GM23338 (cell line): ENCODE measurements around the gene ZNF331. TPM values are rescaled to one million over a fixed set of nuclear protein-coding genes. Genes with fewer than 3 reads are reported as not detected.
A peak's percentile ranks its signal among the peaks of the same experiment; 100 is the strongest.

Experiments
- ATAC-seq: fragments of 200-7000 bp; cut with Tn5 transposase; 3 replicates; pipeline ENCODE4 v1.9.1; 2020
- DNase-seq: peaks from one replicate; pipeline ENCODE4 v3.0.0-alpha.2; 2015; ENCODE audit warnings: low spot score
- H2AFZ ChIP-seq: fragments of 200-600 bp; sonication (generic); 2 replicates; pipeline ENCODE4 v1.8.0; 2016; ENCODE audit warnings: antibody characterized with exemption, mild to moderate bottlenecking, moderate library complexity
- H3F3A ChIP-seq: fragments of 200-600 bp; sonication (generic); replicated peaks from 2 replicates; pipeline ENCODE4 v1.8.0; 2017; ENCODE audit warnings: antibody characterized with exemption, mixed run types, low read depth
- H3K27ac ChIP-seq: fragments of 200-600 bp; sonication (generic); 2 replicates; pipeline ENCODE4 v1.6.1; 2016; ENCODE audit warnings: low read depth
- H3K27me3 ChIP-seq: fragments of 200-600 bp; sonication (generic); 2 replicates; pipeline ENCODE4 v1.8.0; 2016; ENCODE audit warnings: mild to moderate bottlenecking, mixed run types, moderate library complexity; ENCODE audit not compliant: insufficient read depth
- H3K36me3 ChIP-seq: fragments of 200-600 bp; sonication (generic); 2 replicates; pipeline ENCODE4 v1.8.0; 2016; ENCODE audit warnings: mild to moderate bottlenecking; ENCODE audit not compliant: insufficient read depth
- H3K4me1 ChIP-seq: fragments of 200-600 bp; sonication (generic); 2 replicates; pipeline ENCODE4 v1.8.0; 2016; ENCODE audit warnings: mild to moderate bottlenecking, moderate library complexity; ENCODE audit not compliant: insufficient read depth
- H3K4me2 ChIP-seq: fragments of 200-600 bp; sonication (generic); 2 replicates; pipeline ENCODE4 v1.7.1; 2017; ENCODE audit warnings: mixed run types
- H3K4me3 ChIP-seq: fragments of 200-600 bp; sonication (generic); 2 replicates; pipeline ENCODE4 v1.6.1; 2016; ENCODE audit warnings: mixed run types
- H3K79me2 ChIP-seq: fragments of 200-600 bp; sonication (generic); replicated peaks from 2 replicates; pipeline ENCODE4 v1.8.0; 2017; ENCODE audit warnings: mild to moderate bottlenecking; ENCODE audit not compliant: insufficient read depth
- H3K9me2 ChIP-seq: fragments of 200-600 bp; sonication (generic); 2 replicates; pipeline ENCODE4 v1.8.0; 2017; ENCODE audit not compliant: insufficient read depth
- H4K20me1 ChIP-seq: fragments of 200-600 bp; sonication (generic); replicated peaks from 2 replicates; pipeline ENCODE4 v1.8.0; 2017; ENCODE audit warnings: mild to moderate bottlenecking; ENCODE audit not compliant: insufficient read depth
- H3K27ac Mint-ChIP-seq: 2 replicates; pipeline ENCODE4 v1.8.0; 2020; ENCODE audit warnings: inconsistent platforms, mild to moderate bottlenecking, moderate library complexity, mixed read lengths
- H3K27me3 Mint-ChIP-seq: 3 replicates; pipeline ENCODE4 v1.8.0; 2022; ENCODE audit warnings: low read depth, mild to moderate bottlenecking, moderate library complexity, mixed read lengths, inconsistent platforms; ENCODE audit not compliant: insufficient read depth, poor library complexity
- H3K36me3 Mint-ChIP-seq: 3 replicates; pipeline ENCODE4 v1.8.0; 2021; ENCODE audit warnings: low read depth, mild to moderate bottlenecking, inconsistent platforms, moderate library complexity, mixed read lengths
- H3K4me1 Mint-ChIP-seq: 3 replicates; pipeline ENCODE4 v1.8.0; 2020; ENCODE audit warnings: mild to moderate bottlenecking, inconsistent platforms, mixed read lengths
- H3K4me3 Mint-ChIP-seq: 3 replicates; pipeline ENCODE4 v1.8.0; 2021; ENCODE audit warnings: moderate library complexity, mild to moderate bottlenecking, inconsistent platforms, mixed read lengths
- H3K9me3 Mint-ChIP-seq: 3 replicates; pipeline ENCODE4 v1.8.0; 2020; ENCODE audit warnings: moderate library complexity, mild to moderate bottlenecking, inconsistent platforms, mixed read lengths
- CTCF ChIP-seq, 2 experiments: fragments of 200-600 bp in 1 of 2; sonication (generic) in 1 of 2; conservative IDR thresholded peaks; 2 replicates each; pipeline versions ENCODE4 v1.5.1 to v1.6.1; 2016 to 2017; ENCODE audit warnings: antibody characterized with exemption in 2 of 2, low read depth in 2 of 2, mild to moderate bottlenecking in 2 of 2, moderate library complexity in 1 of 2
- NANOG ChIP-seq: IDR thresholded peaks from 2 replicates; pipeline ENCODE4 v1.6.1; 2016; ENCODE audit warnings: antibody characterized with exemption, borderline replicate concordance
- REST ChIP-seq: IDR thresholded peaks from one replicate; pipeline ENCODE4 v1.6.1; 2018; ENCODE audit warnings: antibody characterized with exemption; ENCODE audit not compliant: unreplicated experiment
- STAT1 ChIP-seq: IDR thresholded peaks from one replicate; pipeline ENCODE4 v1.6.1; 2016; ENCODE audit warnings: antibody characterized with exemption; ENCODE audit not compliant: unreplicated experiment
- polyA plus RNA-seq: library from polyadenylated mRNA; unstranded; fragments of >200 nt; fragmentation: Nextera tagmentation; extraction: Ambion mirVana; gene quantifications from 2 replicates; pipeline ENCODE4 v1.2.1, GENCODE V29; 2016
- total RNA-seq: library from RNA; depleted of rRNA; stranded (reverse); fragments of >200 nt; shearing (Covaris generic); gene quantifications from 2 replicates; pipeline ENCODE4 v1.2.3, GENCODE V29; 2014

Gene ZNF331
- total and polyA plus RNA-seq, 2 experiments from 2014 or later: 36.2 to 46.5 TPM

GRCh38 chr19:53612762-53613526 lies 75.0 kb downstream of the ZNF331 start (continued):
- TF ChIP-seq REST: no peak
- TF ChIP-seq CTCF (conservative IDR thresholded peaks at IDR 0.05; ENCODE audit: low read depth in 2 of 2): no peak

GRCh38 chr19:53621885-53622740 lies 84.2 kb downstream of the ZNF331 start:
- no peaks in the 10 kb centered on the region for H3K9me2 ChIP-seq
- Mint-ChIP-seq H3K9me3 (no peaks in the 10 kb centered on the region), H3K27me3 (peaks cover 15% of the 10 kb centered on the region), H3K27ac (peak overlapping the region; percentile 29; the same call in 1 of the 2 replicates), H3K4me3 (no peak overlapping the region), H3K36me3 (no peaks in the 10 kb centered on the region), H3K4me1 (peaks cover 8% of the 10 kb centered on the region)
- no peak overlapping the region for H3K4me2 ChIP-seq
- H3K79me2 ChIP-seq: no peaks in the 10 kb centered on the region
- TF ChIP-seq REST (no peak), STAT1 (no peak), NANOG (no peak), CTCF (conservative IDR thresholded peaks at IDR 0.05; ENCODE audit: low read depth in 2 of 2) (no peak)
- no peaks in the 10 kb centered on the region for H3K27me3 ChIP-seq
- no peaks in the 10 kb centered on the region for H4K20me1 ChIP-seq
- 0 out of 2 replicates have a peak, but pooled peaks cover 5% of the 10 kb centered on the region for H3K4me1 ChIP-seq
- no peak overlapping the region for H3K4me3 ChIP-seq
- no peak overlapping the region for H3K27ac ChIP-seq
- peaks cover 4% of the 10 kb centered on the region; the same call in 1 of the 2 replicates for H3F3A ChIP-seq
- DNase-seq (no peak), ATAC-seq (no peak)
- H2AFZ ChIP-seq: peak overlapping the region; percentile 75
- H3K36me3 ChIP-seq: no peaks in the 10 kb centered on the region
